ENCODE measurements around the gene PITHD1. TPM values are rescaled to one million over a fixed set of nuclear protein-coding genes. Genes with fewer than 3 reads are reported as not detected.
"Not testable (repeated sequence)": the region's sequence is repeated elsewhere in the genome, so short reads cannot be mapped to it uniquely, and the experiment has no call there.

The PITHD1 gene
- total RNA-seq, 2 donors from 2014 or later: 42.9 to 57.0 TPM

DNA sequence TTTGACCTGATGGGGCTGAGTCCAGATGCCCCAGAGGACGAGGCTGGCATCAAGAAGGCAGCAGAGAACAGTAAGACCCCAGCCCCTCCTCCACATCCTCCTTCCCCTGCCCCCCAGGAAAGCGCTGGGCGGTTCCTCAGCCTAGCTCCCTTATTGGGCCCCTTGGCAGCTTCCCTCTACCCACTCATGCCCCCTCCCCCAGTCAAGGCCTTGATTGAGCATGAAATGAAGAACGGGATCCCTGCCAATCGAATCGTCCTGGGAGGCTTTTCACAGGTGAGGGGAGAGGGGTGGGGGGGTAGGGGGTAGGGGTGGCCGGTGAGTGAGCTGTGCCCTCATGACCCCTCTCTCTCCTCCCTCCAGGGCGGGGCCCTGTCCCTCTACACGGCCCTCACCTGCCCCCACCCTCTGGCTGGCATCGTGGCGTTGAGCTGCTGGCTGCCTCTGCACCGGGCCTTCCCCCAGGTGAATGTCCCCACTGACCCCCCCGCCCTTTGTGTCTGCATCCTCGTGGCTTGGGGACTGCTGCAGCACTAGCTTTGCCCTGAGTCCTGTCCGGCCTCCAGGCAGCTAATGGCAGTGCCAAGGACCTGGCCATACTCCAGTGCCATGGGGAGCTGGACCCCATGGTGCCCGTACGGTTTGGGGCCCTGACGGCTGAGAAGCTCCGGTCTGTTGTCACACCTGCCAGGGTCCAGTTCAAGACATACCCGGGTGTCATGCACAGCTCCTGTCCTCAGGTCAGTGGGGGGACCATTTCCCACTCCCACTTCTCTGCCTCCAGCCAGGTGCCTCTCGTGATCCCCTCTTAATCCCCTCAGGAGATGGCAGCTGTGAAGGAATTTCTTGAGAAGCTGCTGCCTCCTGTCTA lies 15.9 kb downstream of the PITHD1 start:
- Histone ChIP-seq H3K9me3 (no peaks in the 10 kb centered on the region), H3K4me1 (ENCODE audit: control insufficient read depth in 1 of 2, low read depth in 2 of 2) (peaks cover 18 to 35% of the 10 kb centered on the region in 2 donors), H3K4me3 (no peak overlapping the region), H3K27ac (no peak overlapping the region), H3K36me3 (peaks cover 15% of the 10 kb centered on the region), H3K27me3 (replicated peaks; ENCODE audit: insufficient read depth) (no peaks in the 10 kb centered on the region)
- TF ChIP-seq, protein P1, sequence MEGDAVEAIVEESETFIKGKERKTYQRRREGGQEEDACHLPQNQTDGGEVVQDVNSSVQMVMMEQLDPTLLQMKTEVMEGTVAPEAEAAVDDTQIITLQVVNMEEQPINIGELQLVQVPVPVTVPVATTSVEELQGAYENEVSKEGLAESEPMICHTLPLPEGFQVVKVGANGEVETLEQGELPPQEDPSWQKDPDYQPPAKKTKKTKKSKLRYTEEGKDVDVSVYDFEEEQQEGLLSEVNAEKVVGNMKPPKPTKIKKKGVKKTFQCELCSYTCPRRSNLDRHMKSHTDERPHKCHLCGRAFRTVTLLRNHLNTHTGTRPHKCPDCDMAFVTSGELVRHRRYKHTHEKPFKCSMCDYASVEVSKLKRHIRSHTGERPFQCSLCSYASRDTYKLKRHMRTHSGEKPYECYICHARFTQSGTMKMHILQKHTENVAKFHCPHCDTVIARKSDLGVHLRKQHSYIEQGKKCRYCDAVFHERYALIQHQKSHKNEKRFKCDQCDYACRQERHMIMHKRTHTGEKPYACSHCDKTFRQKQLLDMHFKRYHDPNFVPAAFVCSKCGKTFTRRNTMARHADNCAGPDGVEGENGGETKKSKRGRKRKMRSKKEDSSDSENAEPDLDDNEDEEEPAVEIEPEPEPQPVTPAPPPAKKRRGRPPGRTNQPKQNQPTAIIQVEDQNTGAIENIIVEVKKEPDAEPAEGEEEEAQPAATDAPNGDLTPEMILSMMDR (IDR thresholded peaks at IDR 0.05): no peak
- no peak for DNase-seq (ENCODE audit: low spot score)
- ATAC-seq (ENCODE audit: insufficient number of reproducible peaks, low FRiP score, low read depth): no peak

DNA sequence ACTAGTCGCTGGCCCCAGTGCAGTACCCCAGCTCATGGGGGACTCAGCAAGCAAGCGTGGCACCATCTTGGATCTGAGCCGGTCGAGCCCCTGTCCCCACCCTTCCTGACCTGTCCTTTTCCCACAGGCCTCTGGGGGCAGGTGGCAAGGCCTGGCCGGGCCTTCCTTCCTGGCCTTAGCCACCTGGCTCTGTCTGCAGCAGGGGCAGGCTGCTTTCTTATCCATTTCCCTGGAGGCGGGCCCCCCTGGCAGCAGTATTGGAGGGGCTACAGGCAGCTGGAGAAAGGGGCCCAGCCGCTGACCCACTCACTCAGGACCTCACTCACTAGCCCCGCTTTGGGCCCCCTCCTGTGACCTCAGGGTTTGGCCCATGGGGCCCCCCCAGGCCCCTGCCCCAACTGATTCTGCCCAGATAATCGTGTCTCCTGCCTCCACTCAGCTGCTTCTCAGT lies 16.5 kb downstream of the PITHD1 start:
- peaks cover 15% of the 10 kb centered on the region for H3K36me3 ChIP-seq
- not testable (repeated sequence) for H3K27ac ChIP-seq

DNA sequence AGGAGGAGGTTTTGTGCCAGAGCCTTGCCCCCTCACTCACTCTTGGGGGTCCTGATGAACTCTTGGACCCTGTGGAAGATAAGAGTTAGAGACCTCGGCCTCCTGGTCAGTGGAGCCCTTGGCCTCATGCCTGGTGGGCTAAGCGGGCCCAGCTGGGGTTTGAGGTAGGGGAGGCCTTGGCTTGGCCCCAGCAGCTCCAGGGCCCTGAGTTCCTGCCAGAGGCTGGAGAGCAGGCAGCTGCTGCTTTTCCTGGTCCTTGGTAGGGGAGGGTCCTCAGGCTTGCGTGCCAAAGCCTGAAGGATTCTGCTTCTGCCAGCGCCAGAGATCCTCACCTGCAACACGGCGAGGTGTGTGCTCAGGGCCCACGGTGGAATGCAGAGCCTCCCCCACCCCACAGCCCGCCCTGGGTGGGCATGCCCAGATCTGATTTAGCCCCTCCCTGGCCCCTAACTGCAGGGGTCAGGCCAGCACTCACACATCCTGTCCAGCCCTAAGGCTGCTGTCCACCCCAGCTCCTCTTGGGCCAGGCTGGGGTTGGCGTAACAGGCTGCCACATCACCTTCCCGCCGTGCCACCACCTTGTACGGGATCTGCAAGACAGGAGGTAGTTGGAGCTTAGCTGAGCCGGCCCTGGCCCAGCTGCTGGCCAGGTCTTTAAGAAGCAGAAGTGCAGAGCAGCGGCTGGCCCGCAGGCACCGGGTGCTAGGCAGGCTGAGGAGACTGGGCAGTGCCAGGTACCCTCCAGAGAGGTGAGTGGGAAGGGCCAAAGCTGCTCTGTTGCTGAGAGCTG lies 17.7 kb downstream of the PITHD1 start:
- Histone ChIP-seq H3K9me3 (no peaks in the 10 kb centered on the region), H3K36me3 (peaks cover 15% of the 10 kb centered on the region), H3K4me1 (ENCODE audit: control insufficient read depth in 1 of 2, low read depth in 2 of 2) (peaks cover 12 to 37% of the 10 kb centered on the region in 2 donors), H3K27ac (no peak overlapping the region), H3K27me3 (replicated peaks; ENCODE audit: insufficient read depth) (no peaks in the 10 kb centered on the region), H3K4me3 (no peak overlapping the region)
- ATAC-seq (ENCODE audit: insufficient number of reproducible peaks, low FRiP score, low read depth): no peak
- DNase-seq (ENCODE audit: low spot score): no peak
- TF ChIP-seq, protein P1 (IDR thresholded peaks at IDR 0.05): no peak

More for the DNA sequence above, 16.5 kb downstream of the PITHD1 start:
- H3K4me1 ChIP-seq (ENCODE audit: control insufficient read depth in 1 of 2, low read depth in 2 of 2): peaks cover 18 to 42% of the 10 kb centered on the region in 2 donors
- H3K9me3 ChIP-seq; ATAC-seq (ENCODE audit: insufficient number of reproducible peaks, low FRiP score, low read depth); H3K27me3 ChIP-seq (replicated peaks; ENCODE audit: insufficient read depth); DNase-seq (ENCODE audit: low spot score); H3K4me3 ChIP-seq: not testable (repeated sequence)

DNA sequence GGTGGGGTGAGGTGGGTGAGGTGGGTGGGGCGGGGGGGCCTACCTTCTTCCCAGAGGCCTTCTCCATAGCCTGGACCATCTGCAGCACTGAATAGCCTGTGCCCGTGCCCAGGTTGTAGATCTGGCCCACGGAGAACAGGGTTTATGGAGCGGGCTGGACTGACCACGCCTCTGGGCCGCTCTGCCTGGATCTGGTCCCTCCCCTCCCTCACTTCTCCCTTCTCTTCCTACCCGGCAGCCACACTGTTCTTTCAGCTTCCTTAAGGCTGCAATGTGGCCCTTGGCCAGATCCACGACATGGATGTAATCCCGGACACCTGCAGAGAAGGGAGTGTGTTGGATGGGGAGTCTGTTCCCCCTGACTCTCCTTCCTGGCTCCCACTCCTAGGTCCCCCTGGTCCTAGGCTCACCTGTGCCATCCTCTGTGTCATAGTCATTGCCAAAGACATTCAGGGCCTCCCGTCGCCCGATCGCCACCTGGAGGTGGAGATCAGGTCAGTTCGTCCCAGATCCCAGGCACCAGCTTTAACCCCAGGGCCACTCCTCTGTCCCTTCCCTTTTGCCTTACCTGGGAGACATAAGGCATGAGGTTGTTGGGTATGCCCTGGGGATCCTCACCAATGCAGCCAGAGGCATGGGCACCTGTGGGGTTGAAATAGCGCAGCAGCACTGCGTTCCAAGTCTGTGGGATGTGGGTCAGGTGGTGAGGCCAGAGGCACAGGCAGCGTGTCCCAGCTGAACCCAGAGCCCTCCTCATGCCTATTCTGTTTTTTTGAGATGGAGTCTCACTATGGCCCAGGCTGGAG lies 18.5 kb downstream of the PITHD1 start:
- Histone ChIP-seq H3K4me3 (no peak overlapping the region), H3K36me3 (peaks cover 15% of the 10 kb centered on the region), H3K27me3 (replicated peaks; ENCODE audit: insufficient read depth) (no peaks in the 10 kb centered on the region), H3K4me1 (ENCODE audit: control insufficient read depth in 1 of 2, low read depth in 2 of 2) (peaks cover 13 to 42% of the 10 kb centered on the region in 2 donors), H3K27ac (no peak overlapping the region), H3K9me3 (no peaks in the 10 kb centered on the region)
- TF ChIP-seq, protein P1 (IDR thresholded peaks at IDR 0.05): no peak
- DNase-seq (ENCODE audit: low spot score) (no peak), ATAC-seq (ENCODE audit: insufficient number of reproducible peaks, low FRiP score, low read depth) (no peak)

Measured in thoracic aorta (tissue), 2 donors.